Measurements from ENCODE around the gene LMAN2. TPM values are rescaled to one million over a fixed set of nuclear protein-coding genes. Genes with fewer than 3 reads are reported as not detected.
A peak's percentile ranks its signal among the peaks of the same experiment; 100 is the strongest.
"Not testable (repeated sequence)": the region's sequence is repeated elsewhere in the genome, so short reads cannot be mapped to it uniquely, and the experiment has no call there.

The LMAN2 gene
- total RNA-seq, 4 donors from 2014 or later = 225 to 384 (median 257) TPM

GRCh38 chr5:177349362-177349647 lies 2.2 kb downstream of the LMAN2 start:
- Histone ChIP-seq H3K9me3 (no peaks in the 10 kb centered on the region), H3K27ac (peak overlapping the region in 2 of 4 donors; percentile 90 to 96), H3K4me1 (peaks cover 36 to 69% (median 39%) of the 10 kb centered on the region in 3 donors), H3K27me3 (no peaks in the 10 kb centered on the region), H3K36me3 (peaks cover 0 to 55% (median 0%) of the 10 kb centered on the region in 3 donors), H3K4me3 (peak overlapping the region in 2 of 4 donors; percentile 67 to 90)
- DNase-seq = no peak
- TF ChIP-seq POLR2A (IDR thresholded peaks at IDR 0.05) (no peak), CTCF (IDR thresholded peaks at IDR 0.05) (no peak)
- intact Hi-C loops (cut with DNase I) = no loop called here
- WGBS, 2 donors = 61 to 65% methylated on average over 3 of the region's 3 CpGs

GRCh38 chr5:177347699-177348098 lies 3.8 kb downstream of the LMAN2 start:
- peak overlapping the region in 1 of 4 donors; percentile 49 for H3K27ac ChIP-seq
- 85 to 86% methylated on average over 4 of the region's 4 CpGs for WGBS, 2 donors
- H3K27me3 ChIP-seq = no peaks in the 10 kb centered on the region
- intact Hi-C loops (cut with DNase I) = no loop called here
- no peaks in the 10 kb centered on the region for H3K9me3 ChIP-seq
- DNase-seq = no peak
- peaks cover 0 to 71% (median 0%) of the 10 kb centered on the region in 3 donors for H3K36me3 ChIP-seq
- H3K4me1 ChIP-seq = peaks cover 36 to 75% (median 39%) of the 10 kb centered on the region in 3 donors
- no peak overlapping the region for H3K4me3 ChIP-seq
- TF ChIP-seq POLR2A (IDR thresholded peaks at IDR 0.05) = no peak
- TF ChIP-seq CTCF (IDR thresholded peaks at IDR 0.05) = no peak

GRCh38 chr5:177346820-177347219 lies 4.6 kb downstream of the LMAN2 start:
- intact Hi-C loops (cut with DNase I) = no loop called here
- no peak overlapping the region for H3K4me3 ChIP-seq
- TF ChIP-seq CTCF (IDR thresholded peaks at IDR 0.05) = no peak
- no peak for TF ChIP-seq POLR2A (IDR thresholded peaks at IDR 0.05)
- no peaks in the 10 kb centered on the region for H3K9me3 ChIP-seq
- WGBS, 2 donors = 79 to 82% methylated on average over 4 of the region's 4 CpGs
- H3K36me3 ChIP-seq = peaks cover 0 to 80% (median 0%) of the 10 kb centered on the region in 3 donors
- no peaks in the 10 kb centered on the region for H3K27me3 ChIP-seq
- H3K4me1 ChIP-seq = peaks cover 34 to 68% (median 36%) of the 10 kb centered on the region in 3 donors
- H3K27ac ChIP-seq = peak overlapping the region in 2 of 4 donors; percentile 42 to 49
- DNase-seq = no peak

- TF ChIP-seq POLR2A (IDR thresholded peaks at IDR 0.05) = no peak
- no peak for TF ChIP-seq CTCF (IDR thresholded peaks at IDR 0.05)
- Histone ChIP-seq H3K9me3 (no peaks in the 10 kb centered on the region), H3K27ac (no peak overlapping the region), H3K27me3 (no peaks in the 10 kb centered on the region), H3K36me3 (peaks cover 0 to 96% (median 0%) of the 10 kb centered on the region in 3 donors), H3K4me3 (no peak overlapping the region), H3K4me1 (peaks cover 22 to 64% (median 24%) of the 10 kb centered on the region in 3 donors)
- WGBS, 2 donors = 87 to 98% methylated on average over 6 of the region's 6 CpGs
- intact Hi-C loops (cut with DNase I) = no loop called here
- no peak for DNase-seq
These were observed 6.6 kb downstream of the LMAN2 start for GRCh38 chr5:177344891-177345290.

- Histone ChIP-seq H3K27ac (no peak overlapping the region), H3K27me3 (no peaks in the 10 kb centered on the region), H3K4me1 (peaks cover 11 to 64% (median 13%) of the 10 kb centered on the region in 3 donors), H3K36me3 (peaks cover 0 to 96% (median 0%) of the 10 kb centered on the region in 3 donors), H3K4me3 (no peak overlapping the region), H3K9me3 (no peaks in the 10 kb centered on the region)
- TF ChIP-seq CTCF (IDR thresholded peaks at IDR 0.05) (no peak), POLR2A (IDR thresholded peaks at IDR 0.05) (no peak)
- intact Hi-C loops (cut with DNase I) = no loop called here
- 89 to 93% methylated on average over 6 of the region's 6 CpGs for WGBS, 2 donors
- DNase-seq = no peak
These were observed 7.7 kb downstream of the LMAN2 start for GRCh38 chr5:177343777-177344176.

- intact Hi-C loops (cut with DNase I); H3K27me3 ChIP-seq; H3K9me3 ChIP-seq; H3K27ac ChIP-seq; DNase-seq; H3K4me3 ChIP-seq: not testable (repeated sequence)
- Histone ChIP-seq H3K36me3 (peaks cover 3 to 99% (median 5%) of the 10 kb centered on the region in 3 donors), H3K4me1 (peaks cover 10 to 57% (median 13%) of the 10 kb centered on the region in 3 donors)
- WGBS, 2 donors = 88 to 92% methylated on average over 14 of the region's 14 CpGs
These were observed 8.5 kb downstream of the LMAN2 start for GRCh38 chr5:177343000-177343399.
